Neural progenitor cell (in vitro differentiated cells): Measurements from ENCODE around the gene SEC62.

Experiments used
- CTCF ChIP-seq: fragments of 200-600 bp; sonication (generic); IDR thresholded peaks from 2 replicates; pipeline ENCODE4 v1.5.1; 2017; ENCODE audit warnings: antibody characterized with exemption, mild to moderate bottlenecking
- EZH2 ChIP-seq: fragments of 200-600 bp; sonication (generic); IDR thresholded peaks from 2 replicates; pipeline ENCODE4 v1.6.1; 2017; ENCODE audit warnings: antibody characterized with exemption, mild to moderate bottlenecking, moderate library complexity
- EZH2phosphoT487 ChIP-seq: fragments of 200-600 bp; sonication (generic); IDR thresholded peaks from 2 replicates; pipeline ENCODE4 v1.6.1; 2017; ENCODE audit warnings: antibody characterized with exemption

DNA sequence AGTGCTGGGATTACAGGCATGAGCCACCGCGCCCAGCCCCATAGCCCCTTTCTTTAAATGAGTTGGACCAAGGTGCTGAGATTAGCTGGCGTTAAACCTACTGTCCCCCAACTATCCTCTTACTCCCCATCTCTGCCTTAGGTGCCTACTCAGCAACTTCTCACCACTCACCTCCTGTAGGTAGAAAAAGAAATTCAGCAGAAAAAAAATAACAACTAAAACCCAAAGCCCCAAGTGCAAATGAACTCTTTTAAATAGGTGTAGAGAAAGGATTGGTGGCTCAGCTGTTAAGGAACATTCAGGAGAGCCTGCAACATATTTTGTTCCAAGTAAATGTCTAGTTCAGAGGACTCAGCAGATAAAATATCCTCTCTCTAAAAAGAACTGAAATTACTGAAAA lies 35.8 kb upstream of the SEC62 start:
- TF ChIP-seq CTCF (no peak), EZH2 (no peak), EZH2phosphoT487 (no peak)
